ENCODE measurements around the gene WDR27. TPM values are rescaled to one million over a fixed set of nuclear protein-coding genes. Genes with fewer than 3 reads are reported as not detected.

Gene WDR27
- total RNA-seq, 2 experiments from 2014 or later, result 77.2 to 108 TPM

DNA sequence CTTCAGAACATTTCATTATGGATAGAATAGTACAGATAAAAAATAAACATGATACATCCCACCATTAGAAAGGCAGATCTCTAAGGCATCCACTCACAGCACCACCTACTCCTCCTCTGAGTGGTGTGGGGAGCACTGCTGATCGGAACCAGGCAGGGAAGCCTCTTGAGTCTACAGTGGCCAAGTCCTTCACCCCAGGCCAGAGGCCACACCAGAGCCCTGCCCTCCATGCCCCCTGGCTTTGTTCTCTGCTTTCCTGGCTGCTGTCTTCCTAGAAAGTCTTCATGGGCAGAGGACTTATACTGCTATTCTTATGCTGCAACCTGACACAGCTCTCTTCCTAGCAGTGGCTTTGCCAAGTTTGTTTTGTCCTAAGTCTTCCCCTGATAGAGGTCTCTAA, 246.4 kb downstream of the WDR27 start:
- Histone ChIP-seq H3K79me2 (ENCODE audit: insufficient read depth, low read depth, low read length) (no peaks in the 10 kb centered on the region), H3K36me3 (ENCODE audit: insufficient read depth, low read length) (no peaks in the 10 kb centered on the region), H3K4me1 (ENCODE audit: insufficient read depth, low read length, poor library complexity, severe bottlenecking) (no peaks in the 10 kb centered on the region), H3K4me3 (ENCODE audit: low read depth, low read length, poor library complexity, severe bottlenecking) (no peak overlapping the region), H3K27ac (ENCODE audit: low read depth, low read length, poor library complexity, severe bottlenecking) (no peak overlapping the region), H3K4me2 (ENCODE audit: low read length) (no peak overlapping the region), H4K20me1 (ENCODE audit: insufficient read depth, low read length) (no peaks in the 10 kb centered on the region), H2AFZ (ENCODE audit: low read length) (no peak overlapping the region), H3K9me2 (ENCODE audit: insufficient read depth, low read length) (no peaks in the 10 kb centered on the region), H3K9me3 (ENCODE audit: low read length) (no peaks in the 10 kb centered on the region)
- CTCF ChIA-PET (ENCODE audit: unreplicated experiment), result no interaction called here
- TF ChIP-seq, protein P1, sequence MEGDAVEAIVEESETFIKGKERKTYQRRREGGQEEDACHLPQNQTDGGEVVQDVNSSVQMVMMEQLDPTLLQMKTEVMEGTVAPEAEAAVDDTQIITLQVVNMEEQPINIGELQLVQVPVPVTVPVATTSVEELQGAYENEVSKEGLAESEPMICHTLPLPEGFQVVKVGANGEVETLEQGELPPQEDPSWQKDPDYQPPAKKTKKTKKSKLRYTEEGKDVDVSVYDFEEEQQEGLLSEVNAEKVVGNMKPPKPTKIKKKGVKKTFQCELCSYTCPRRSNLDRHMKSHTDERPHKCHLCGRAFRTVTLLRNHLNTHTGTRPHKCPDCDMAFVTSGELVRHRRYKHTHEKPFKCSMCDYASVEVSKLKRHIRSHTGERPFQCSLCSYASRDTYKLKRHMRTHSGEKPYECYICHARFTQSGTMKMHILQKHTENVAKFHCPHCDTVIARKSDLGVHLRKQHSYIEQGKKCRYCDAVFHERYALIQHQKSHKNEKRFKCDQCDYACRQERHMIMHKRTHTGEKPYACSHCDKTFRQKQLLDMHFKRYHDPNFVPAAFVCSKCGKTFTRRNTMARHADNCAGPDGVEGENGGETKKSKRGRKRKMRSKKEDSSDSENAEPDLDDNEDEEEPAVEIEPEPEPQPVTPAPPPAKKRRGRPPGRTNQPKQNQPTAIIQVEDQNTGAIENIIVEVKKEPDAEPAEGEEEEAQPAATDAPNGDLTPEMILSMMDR (conservative IDR thresholded peaks at IDR 0.05; ENCODE audit: low read length), result no peak
- TF ChIP-seq EZH2phosphoT487 (IDR thresholded peaks at IDR 0.05; ENCODE audit: borderline replicate concordance, low read depth, low read length), result no peak
- POLR2A ChIA-PET, result no interaction called here
- intact Hi-C loops (cut with micrococcal nuclease; ENCODE audit: unreplicated experiment), result no loop called here
- BruUV-seq (replicated peaks), result no TSS peak
- no peak for DNase-seq (ENCODE audit: low spot score)

DNA sequence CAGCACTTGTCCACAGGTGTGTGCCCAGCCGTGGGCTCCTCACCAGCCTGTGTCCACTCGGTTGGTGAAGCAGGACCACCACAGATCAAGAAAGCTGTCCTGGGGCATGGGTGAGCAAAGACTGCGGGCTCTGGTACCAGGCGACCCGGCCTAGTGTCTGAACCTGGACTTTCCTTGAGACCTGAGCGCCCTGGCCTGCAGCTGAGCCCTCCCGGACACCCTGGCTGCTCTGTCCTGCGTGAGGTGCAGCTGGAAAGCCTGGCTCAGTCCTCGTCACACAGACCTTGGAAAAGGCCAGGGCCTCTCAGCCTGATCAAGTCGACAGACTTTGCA, 247.0 kb downstream of the WDR27 start:
- CTCF ChIA-PET (ENCODE audit: unreplicated experiment), result no interaction called here
- Histone ChIP-seq H4K20me1 (ENCODE audit: insufficient read depth, low read length) (no peaks in the 10 kb centered on the region), H2AFZ (ENCODE audit: low read length) (no peak overlapping the region), H3K9me2 (ENCODE audit: insufficient read depth, low read length) (no peaks in the 10 kb centered on the region), H3K4me1 (ENCODE audit: insufficient read depth, low read length, poor library complexity, severe bottlenecking) (no peaks in the 10 kb centered on the region), H3K79me2 (ENCODE audit: insufficient read depth, low read depth, low read length) (no peaks in the 10 kb centered on the region), H3K27ac (ENCODE audit: low read depth, low read length, poor library complexity, severe bottlenecking) (no peak overlapping the region), H3K9me3 (ENCODE audit: low read length) (no peaks in the 10 kb centered on the region), H3K4me3 (ENCODE audit: low read depth, low read length, poor library complexity, severe bottlenecking) (no peak overlapping the region), H3K4me2 (ENCODE audit: low read length) (no peak overlapping the region), H3K36me3 (ENCODE audit: insufficient read depth, low read length) (no peaks in the 10 kb centered on the region)
- DNase-seq (ENCODE audit: low spot score), result no peak
- BruUV-seq (replicated peaks), result no TSS peak
- intact Hi-C loops (cut with micrococcal nuclease; ENCODE audit: unreplicated experiment), result no loop called here
- POLR2A ChIA-PET, result no interaction called here
- TF ChIP-seq, protein P1 (conservative IDR thresholded peaks at IDR 0.05; ENCODE audit: low read length), result no peak
- TF ChIP-seq EZH2phosphoT487 (IDR thresholded peaks at IDR 0.05; ENCODE audit: borderline replicate concordance, low read depth, low read length), result no peak

DNA sequence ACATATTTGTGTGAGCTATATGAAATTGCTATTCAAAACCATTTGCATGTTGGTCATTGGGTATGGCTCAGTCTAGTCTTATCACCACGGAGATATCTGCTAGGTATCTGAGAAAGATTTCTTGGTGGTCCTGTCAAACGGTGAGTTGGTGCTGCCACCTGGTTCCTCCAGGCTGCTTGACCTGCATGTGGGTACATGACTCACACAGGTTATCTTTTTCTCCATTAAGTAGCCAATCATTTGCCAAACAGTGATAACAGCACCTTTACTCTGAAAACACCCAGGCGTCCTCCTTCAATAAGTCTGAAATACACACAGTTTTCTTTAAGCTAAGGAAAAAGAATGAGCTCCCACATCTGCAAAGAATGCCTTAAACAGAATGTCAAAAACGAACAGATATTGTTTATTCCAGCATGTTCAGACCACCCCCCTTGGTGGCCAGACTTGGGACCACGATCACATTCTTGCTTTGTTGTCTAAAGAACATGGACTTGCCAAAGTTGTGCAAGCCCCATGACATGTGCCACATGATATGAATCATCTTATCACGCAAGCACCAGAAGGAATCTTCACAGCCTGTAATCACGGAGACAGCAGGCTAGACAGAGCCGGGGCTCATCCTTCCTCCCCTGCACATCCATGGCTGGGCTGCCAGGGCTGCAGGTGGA, 247.5 kb downstream of the WDR27 start:
- H3K9me2 ChIP-seq (ENCODE audit: insufficient read depth, low read length), result no peaks in the 10 kb centered on the region
- intact Hi-C loops (cut with micrococcal nuclease; ENCODE audit: unreplicated experiment), result no loop called here
- no peaks in the 10 kb centered on the region for H3K4me1 ChIP-seq (ENCODE audit: insufficient read depth, low read length, poor library complexity, severe bottlenecking)
- ChIA-PET POLR2A (interaction anchor here (1.0 kb wide), 1 partner anchor 62 kb away, joined by 3 read pairs; no protein-coding TSS in a partner anchor), CTCF (ENCODE audit: unreplicated experiment) (no interaction called here)
- H3K79me2 ChIP-seq (ENCODE audit: insufficient read depth, low read depth, low read length), result no peaks in the 10 kb centered on the region
- no peak overlapping the region for H3K4me2 ChIP-seq (ENCODE audit: low read length)
- no TSS peak for BruUV-seq (replicated peaks)
- no peak overlapping the region for H3K27ac ChIP-seq (ENCODE audit: low read depth, low read length, poor library complexity, severe bottlenecking)
- no peak overlapping the region for H3K4me3 ChIP-seq (ENCODE audit: low read depth, low read length, poor library complexity, severe bottlenecking)
- no peaks in the 10 kb centered on the region for H4K20me1 ChIP-seq (ENCODE audit: insufficient read depth, low read length)
- no peaks in the 10 kb centered on the region for H3K9me3 ChIP-seq (ENCODE audit: low read length)
- no peaks in the 10 kb centered on the region for H3K36me3 ChIP-seq (ENCODE audit: insufficient read depth, low read length)
- DNase-seq (ENCODE audit: low spot score), result no peak
- H2AFZ ChIP-seq (ENCODE audit: low read length), result no peak overlapping the region
- TF ChIP-seq, protein P1 (conservative IDR thresholded peaks at IDR 0.05; ENCODE audit: low read length), result no peak
- no peak for TF ChIP-seq EZH2phosphoT487 (IDR thresholded peaks at IDR 0.05; ENCODE audit: borderline replicate concordance, low read depth, low read length)
